LNCAP (cell line): ENCODE data around the gene FHL1.

ENCODE experiments used
- TF ChIP-seq, protein P1 (sequence below): fragments of 450-650 bp; IDR thresholded peaks from 2 replicates; pipeline ENCODE4 v1.5.1; 2017; ENCODE audit warnings: mild to moderate bottlenecking

FHL1 gene

DNA sequence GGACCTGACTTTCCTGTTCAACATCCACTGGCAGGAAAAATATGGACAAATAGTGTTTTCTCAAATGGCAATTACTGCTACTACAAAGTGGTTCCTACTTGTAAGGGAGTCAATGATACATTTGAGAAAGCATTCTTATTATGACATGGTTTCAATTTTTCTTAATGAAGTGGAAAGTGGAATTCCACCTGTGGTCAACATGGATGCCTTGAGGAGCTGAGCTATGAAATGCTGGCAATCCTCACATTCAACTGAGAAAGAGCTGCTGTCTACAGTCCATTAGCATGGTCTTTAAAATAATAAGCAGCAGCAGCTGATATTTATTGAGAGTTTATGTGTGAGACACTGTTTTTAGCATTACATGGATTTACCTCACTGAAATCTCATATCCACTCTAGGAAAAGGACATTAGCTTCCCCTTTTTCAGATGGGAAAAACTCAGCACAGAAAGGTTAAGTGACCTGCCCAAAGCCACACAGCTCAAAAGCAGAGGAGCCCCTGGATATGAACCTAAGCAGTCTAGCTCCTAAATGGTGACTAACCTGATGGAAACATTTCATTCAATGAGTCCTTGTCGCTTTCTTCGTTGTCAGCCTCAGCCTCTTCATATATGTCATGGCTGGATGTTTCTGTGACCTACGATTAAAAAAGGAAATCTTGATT is 74.6 kb downstream of the FHL1 start:
- TF ChIP-seq, protein P1, sequence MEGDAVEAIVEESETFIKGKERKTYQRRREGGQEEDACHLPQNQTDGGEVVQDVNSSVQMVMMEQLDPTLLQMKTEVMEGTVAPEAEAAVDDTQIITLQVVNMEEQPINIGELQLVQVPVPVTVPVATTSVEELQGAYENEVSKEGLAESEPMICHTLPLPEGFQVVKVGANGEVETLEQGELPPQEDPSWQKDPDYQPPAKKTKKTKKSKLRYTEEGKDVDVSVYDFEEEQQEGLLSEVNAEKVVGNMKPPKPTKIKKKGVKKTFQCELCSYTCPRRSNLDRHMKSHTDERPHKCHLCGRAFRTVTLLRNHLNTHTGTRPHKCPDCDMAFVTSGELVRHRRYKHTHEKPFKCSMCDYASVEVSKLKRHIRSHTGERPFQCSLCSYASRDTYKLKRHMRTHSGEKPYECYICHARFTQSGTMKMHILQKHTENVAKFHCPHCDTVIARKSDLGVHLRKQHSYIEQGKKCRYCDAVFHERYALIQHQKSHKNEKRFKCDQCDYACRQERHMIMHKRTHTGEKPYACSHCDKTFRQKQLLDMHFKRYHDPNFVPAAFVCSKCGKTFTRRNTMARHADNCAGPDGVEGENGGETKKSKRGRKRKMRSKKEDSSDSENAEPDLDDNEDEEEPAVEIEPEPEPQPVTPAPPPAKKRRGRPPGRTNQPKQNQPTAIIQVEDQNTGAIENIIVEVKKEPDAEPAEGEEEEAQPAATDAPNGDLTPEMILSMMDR, result no peak

DNA sequence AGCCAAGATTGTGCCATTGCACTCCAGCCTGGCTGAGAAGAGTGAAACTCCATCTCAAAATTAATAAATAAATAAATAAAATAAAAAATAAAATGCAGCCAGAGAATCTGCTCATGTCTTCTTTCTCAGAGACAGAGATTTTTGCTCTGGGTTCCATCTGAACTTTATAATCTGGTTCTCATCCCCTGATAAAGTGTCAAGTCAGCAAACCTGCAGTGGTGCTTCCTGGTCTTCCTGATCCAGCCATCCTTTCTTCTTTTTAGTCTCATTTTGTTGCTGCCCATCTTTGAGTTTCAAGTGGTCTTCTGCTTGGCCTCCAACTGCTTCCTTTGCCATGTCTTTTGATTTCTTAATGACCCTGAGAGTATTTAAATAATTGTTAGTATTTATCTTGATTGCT is 79.7 kb downstream of the FHL1 start:
- TF ChIP-seq, protein P1, result no peak

DNA sequence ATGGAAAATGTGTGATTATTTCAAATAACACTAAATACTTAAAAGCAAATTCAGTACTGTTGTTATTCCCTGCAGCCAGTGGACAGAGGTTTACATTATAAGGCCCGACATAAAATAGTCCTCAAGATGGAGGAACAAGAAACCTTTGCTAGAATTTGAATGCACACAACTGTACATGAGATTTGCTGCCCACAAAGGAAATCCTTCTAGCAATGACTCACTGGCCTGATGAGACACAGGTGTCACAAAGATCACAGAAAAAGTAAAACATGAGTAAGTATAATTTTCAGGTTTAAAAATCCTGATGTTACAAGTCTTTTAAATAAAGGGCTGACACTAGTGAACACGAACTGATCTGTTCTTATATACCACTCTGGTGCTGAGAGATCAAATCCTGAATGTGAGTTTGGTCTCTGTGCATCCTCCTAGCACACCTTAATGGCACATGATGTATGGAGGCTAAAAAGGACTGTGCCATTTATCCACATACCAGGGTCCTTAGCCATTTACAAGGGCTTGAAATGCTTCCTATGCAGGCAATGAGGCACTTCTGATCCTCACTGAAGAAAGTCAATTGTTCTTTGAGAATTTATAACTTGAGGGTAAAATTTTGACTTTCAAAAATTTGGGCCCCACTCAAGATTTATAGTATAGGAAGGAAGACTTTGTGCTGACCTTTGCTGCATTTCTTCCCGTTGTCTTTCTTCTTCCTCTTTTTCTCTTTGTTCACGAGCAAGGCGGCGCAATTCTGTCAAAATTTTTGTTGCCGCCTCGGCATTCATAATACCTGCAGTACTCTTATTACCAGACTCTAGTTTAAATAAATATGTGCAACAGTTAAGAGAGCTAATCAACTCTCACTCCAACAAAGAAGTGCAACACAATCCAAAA is 80.9 kb downstream of the FHL1 start:
- TF ChIP-seq, protein P1, result no peak

DNA sequence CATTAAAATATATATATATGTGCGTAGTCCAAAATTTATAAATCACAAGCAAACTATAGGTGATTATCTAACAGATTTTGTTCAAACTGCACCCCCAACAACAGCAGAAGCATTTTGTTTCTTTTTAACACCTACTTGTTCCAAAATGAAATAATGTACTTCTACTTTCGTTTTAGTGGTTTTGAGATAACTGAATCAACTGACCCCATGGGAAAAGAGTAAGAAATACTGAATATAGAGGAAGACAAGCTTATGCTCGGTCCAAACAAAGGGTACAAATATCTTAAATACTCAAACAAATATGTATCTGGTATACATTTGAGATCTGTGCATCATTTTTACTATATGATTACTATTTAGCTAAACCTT is 81.5 kb downstream of the FHL1 start:
- TF ChIP-seq, protein P1, result no peak

DNA sequence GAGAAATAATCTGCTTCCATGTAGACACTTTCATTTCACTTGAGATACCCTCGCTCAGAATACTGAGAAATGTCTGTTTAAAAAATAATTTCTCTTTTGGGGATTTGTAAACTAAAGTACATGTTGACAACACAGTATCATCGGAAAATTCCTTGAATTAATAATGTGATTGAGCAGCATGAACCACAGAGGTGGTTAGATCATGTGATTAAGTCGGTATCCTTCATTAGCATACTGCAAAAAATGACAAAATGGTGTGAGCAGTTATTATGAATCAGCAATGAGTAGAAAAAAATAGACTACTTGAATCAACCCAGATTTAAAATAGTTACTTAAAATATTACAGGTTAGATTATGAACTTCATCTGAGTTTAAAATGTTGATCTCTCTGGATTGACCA is 89.7 kb downstream of the FHL1 start:
- TF ChIP-seq, protein P1, result no peak

DNA sequence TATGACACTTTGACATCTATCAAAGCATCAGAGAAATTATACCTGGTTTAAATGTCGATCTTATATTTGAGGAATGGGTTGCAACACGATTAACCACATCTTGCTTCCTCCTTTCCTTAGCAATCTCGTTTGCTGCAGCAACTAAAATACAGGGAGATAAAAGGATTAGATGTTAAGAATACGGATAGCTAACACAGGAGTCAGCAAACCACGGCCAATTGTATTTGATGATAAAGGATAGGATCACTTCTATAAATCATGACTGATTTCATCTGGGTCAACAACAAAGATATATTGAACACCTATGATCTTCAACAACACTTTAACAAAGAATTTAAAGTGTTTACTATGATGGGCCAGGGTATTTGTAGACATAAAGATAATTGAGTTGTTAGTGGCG is 98.9 kb downstream of the FHL1 start:
- TF ChIP-seq, protein P1, result no peak

DNA sequence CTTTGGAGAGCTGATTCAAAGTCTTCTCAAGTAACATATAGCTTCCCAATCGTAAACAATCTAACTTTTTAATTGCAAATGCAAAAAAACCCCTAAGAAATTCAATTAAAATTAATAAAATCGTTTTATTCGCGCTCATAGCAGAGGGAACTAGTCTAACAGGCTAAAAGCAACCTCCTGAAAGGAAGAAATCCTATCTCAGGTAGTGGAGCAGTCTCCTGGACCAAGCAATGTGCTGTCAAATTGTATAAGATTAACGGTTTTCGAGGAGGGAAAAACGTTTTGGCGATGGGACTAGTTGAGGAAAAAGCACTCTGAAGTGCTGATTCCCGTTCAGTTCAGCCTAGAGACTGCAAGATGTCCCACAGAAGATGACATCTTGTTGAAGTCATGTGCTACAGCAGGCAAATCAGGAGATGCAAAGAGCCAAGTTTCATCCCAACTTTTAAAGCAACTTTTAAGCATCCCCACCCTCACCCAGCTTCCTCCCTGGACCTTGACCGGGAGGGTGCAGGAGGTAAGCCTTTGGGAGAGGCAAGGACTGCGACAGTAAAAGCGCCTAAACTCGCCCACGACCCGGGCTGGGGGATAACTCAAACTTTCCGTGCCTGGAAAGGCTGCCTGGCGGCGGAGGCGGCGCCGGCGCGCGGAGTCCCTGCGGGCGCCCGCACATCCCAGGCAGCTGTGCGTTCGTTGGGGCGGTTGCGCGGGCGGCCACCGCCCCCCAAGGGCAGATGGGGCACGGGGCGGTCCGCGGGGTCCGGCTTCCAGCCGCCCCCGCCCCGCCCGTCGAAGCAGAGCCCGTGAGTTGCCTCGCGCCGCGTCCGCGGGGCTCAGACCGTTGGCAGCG is 103.1 kb downstream of the FHL1 start:
- TF ChIP-seq, protein P1, result no peak
